Measurements from ENCODE around the gene BIK.

Gene BIK

DNA sequence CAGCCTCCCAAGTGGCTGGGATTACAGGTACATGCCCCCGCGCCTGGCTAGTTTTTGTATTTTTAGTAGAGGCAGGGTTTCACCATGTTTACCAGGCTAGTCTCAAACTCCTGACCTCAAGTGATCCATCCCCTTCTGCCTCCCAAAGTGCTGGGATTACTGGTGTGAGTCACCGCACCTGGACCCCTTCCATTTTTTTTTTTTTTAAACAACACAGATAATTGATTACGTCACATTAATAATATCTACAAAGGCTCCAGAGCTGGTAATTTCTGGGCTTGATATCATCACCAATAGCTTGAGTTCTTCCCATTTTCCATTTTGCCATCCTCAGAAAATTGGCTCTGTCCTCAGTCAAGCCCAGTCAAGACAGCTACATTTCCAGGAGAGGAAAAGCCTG lies 28.6 kb upstream of the BIK start:
- TF ChIP-seq CTCF (IDR thresholded peaks at IDR 0.05), result no peak
- TF ChIP-seq ZFX (IDR thresholded peaks at IDR 0.05; ENCODE audit: borderline replicate concordance), result no peak
- H3K27ac ChIP-seq, result no peak overlapping the region

DNA sequence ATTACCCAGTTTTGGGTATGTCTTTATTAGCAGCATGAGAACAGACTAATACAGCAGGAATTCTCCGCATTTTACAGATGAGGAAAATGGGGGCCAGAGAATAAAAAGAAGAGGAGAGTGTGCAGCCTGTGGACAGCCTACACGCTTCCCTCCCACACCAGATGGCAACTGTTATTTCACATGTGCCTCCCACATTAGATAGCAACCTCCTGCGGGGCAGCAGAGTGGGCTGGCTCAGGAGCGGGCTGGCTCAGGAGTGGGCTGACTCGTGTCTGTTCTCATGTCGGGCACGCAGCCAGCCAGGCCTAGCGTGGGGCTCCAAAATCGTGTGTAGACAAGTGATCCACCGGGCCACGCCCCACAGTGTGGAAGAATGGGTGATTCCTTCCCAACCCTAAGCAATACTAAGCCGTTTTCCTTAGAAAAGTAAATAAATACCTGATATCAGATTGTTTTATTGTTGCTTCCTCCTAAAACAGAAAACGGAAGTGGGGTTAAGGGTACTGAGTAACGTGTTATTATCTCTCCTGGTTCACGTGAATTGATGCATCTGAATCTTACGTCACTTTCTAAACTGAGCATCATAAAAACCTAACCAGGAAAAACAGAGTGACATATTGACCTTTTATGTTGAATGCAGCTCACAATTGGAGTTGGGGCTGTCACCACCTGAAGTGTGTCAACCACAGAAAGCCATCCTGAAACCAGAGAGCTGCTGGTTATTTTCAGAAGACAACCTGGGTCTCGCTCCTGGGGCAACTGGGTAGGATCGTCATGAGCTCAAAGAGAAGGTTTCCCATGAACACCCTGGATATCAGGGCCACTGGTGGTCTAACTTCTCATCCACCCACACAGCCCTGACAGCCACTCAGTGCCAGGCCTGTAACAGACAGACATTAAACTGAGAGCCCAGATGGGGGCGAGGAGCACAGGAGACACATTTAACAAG lies 24.6 kb upstream of the BIK start:
- H3K27ac ChIP-seq, result no peak overlapping the region
- TF ChIP-seq CTCF (IDR thresholded peaks at IDR 0.05) (no peak), ZFX (IDR thresholded peaks at IDR 0.05; ENCODE audit: borderline replicate concordance) (no peak)

DNA sequence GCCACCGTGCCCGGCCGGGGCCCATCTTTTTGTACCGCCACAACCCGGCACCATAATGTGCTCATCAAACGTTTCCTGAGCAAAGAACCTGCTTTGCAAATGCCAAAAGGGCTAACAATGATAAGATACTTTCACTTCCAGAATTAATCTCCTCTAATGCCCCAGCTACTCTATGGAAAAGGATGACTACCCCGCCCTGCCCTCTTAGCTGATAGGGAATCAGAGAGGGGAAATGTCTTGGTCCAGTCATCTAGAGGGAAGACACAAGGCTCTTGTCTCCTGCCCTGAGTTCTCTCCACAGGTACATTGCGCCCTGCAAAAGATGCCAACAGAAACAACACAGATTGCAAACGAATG lies 21.9 kb upstream of the BIK start:
- TF ChIP-seq ZFX (IDR thresholded peaks at IDR 0.05; ENCODE audit: borderline replicate concordance) (no peak), CTCF (IDR thresholded peaks at IDR 0.05) (no peak)
- H3K27ac ChIP-seq, result peak overlapping the region; percentile 78

DNA sequence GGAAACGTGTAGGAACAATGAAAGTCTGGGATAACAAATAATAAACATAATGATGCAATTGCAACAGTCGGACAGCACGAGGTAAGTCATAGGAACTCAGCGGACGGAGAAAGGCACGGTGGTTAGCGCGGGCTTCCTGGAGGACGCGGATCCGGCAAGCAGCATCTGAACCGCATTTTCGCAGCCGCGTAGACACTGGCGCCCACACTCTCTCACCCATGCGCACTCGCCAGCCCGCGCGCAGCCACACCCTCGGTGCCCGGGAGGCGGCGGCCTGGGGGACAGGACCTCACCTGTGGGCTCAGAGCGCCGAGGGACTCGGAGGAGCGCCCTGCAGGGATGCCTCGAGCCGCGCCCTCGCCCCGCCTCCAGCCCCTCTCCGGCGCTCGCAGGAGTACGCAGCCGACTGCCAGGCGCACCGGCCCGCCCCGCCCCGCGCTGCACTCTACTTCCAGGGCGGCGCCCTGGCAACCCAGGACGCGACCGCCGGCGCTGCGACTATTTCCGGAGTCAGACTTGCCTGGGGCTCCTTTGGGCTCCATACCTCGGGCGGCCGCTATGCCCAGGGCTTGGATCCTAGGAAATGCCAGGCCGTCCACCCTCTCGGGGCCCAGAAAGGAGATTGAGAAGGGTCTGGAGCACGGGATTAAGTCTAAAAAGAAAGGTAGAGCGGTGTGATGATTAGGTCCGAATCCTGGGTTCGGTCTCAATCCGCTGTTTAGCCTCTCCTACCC lies 21.4 kb upstream of the BIK start, which contains the start of gene TTLL1:
TTLL1 (minus strand) TSS at position 408 of the 734 bp plus-strand sequence. CDS start 13,805 bp downstream, outside the sequence.
- TF ChIP-seq CTCF (IDR thresholded peaks at IDR 0.05) (no peak), ZFX (IDR thresholded peaks at IDR 0.05; ENCODE audit: borderline replicate concordance) (no peak)
- peak within 1 kb of the TSS; percentile 78 for H3K27ac ChIP-seq

- H3K27ac ChIP-seq, result peak overlapping the region; percentile 78
- TF ChIP-seq ZFX (IDR thresholded peaks at IDR 0.05; ENCODE audit: borderline replicate concordance) (no peak), CTCF (IDR thresholded peaks at IDR 0.05) (peak; percentile 75)
Observed at GRCh38 chr22:43090130-43090789, 20.3 kb upstream of the BIK start.

- TF ChIP-seq CTCF (IDR thresholded peaks at IDR 0.05), result no peak
- TF ChIP-seq ZFX (IDR thresholded peaks at IDR 0.05; ENCODE audit: borderline replicate concordance), result no peak
Observed at GRCh38 chr22:43092085-43092484, 18.5 kb upstream of the BIK start.

More at GRCh38 chr22:43092085-43092484, 18.5 kb upstream of the BIK start:
- H3K27ac ChIP-seq, result no peak overlapping the region
